GM23338 (cell line): ENCODE measurements around the gene GPR39. TPM values are rescaled to one million over a fixed set of nuclear protein-coding genes. Genes with fewer than 3 reads are reported as not detected.

Experiments used
- ATAC-seq: fragments of 200-7000 bp; cut with Tn5 transposase; 3 replicates; pipeline ENCODE4 v1.9.1; 2020
- DNase-seq: peaks from one replicate; pipeline ENCODE4 v3.0.0-alpha.2; 2015; ENCODE audit warnings: low spot score
- H2AFZ ChIP-seq: fragments of 200-600 bp; sonication (generic); 2 replicates; pipeline ENCODE4 v1.8.0; 2016; ENCODE audit warnings: antibody characterized with exemption, mild to moderate bottlenecking, moderate library complexity
- H3F3A ChIP-seq: fragments of 200-600 bp; sonication (generic); replicated peaks from 2 replicates; pipeline ENCODE4 v1.8.0; 2017; ENCODE audit warnings: antibody characterized with exemption, mixed run types, low read depth
- H3K27ac ChIP-seq: fragments of 200-600 bp; sonication (generic); 2 replicates; pipeline ENCODE4 v1.6.1; 2016; ENCODE audit warnings: low read depth
- H3K27me3 ChIP-seq: fragments of 200-600 bp; sonication (generic); 2 replicates; pipeline ENCODE4 v1.8.0; 2016; ENCODE audit warnings: mild to moderate bottlenecking, mixed run types, moderate library complexity; ENCODE audit not compliant: insufficient read depth
- H3K36me3 ChIP-seq: fragments of 200-600 bp; sonication (generic); 2 replicates; pipeline ENCODE4 v1.8.0; 2016; ENCODE audit warnings: mild to moderate bottlenecking; ENCODE audit not compliant: insufficient read depth
- H3K4me1 ChIP-seq: fragments of 200-600 bp; sonication (generic); 2 replicates; pipeline ENCODE4 v1.8.0; 2016; ENCODE audit warnings: mild to moderate bottlenecking, moderate library complexity; ENCODE audit not compliant: insufficient read depth
- H3K4me2 ChIP-seq: fragments of 200-600 bp; sonication (generic); 2 replicates; pipeline ENCODE4 v1.7.1; 2017; ENCODE audit warnings: mixed run types
- H3K4me3 ChIP-seq: fragments of 200-600 bp; sonication (generic); 2 replicates; pipeline ENCODE4 v1.6.1; 2016; ENCODE audit warnings: mixed run types
- H3K79me2 ChIP-seq: fragments of 200-600 bp; sonication (generic); replicated peaks from 2 replicates; pipeline ENCODE4 v1.8.0; 2017; ENCODE audit warnings: mild to moderate bottlenecking; ENCODE audit not compliant: insufficient read depth
- H3K9me2 ChIP-seq: fragments of 200-600 bp; sonication (generic); 2 replicates; pipeline ENCODE4 v1.8.0; 2017; ENCODE audit not compliant: insufficient read depth
- H4K20me1 ChIP-seq: fragments of 200-600 bp; sonication (generic); replicated peaks from 2 replicates; pipeline ENCODE4 v1.8.0; 2017; ENCODE audit warnings: mild to moderate bottlenecking; ENCODE audit not compliant: insufficient read depth
- H3K27ac Mint-ChIP-seq: 2 replicates; pipeline ENCODE4 v1.8.0; 2020; ENCODE audit warnings: inconsistent platforms, mild to moderate bottlenecking, moderate library complexity, mixed read lengths
- H3K27me3 Mint-ChIP-seq: 3 replicates; pipeline ENCODE4 v1.8.0; 2022; ENCODE audit warnings: low read depth, mild to moderate bottlenecking, moderate library complexity, mixed read lengths, inconsistent platforms; ENCODE audit not compliant: insufficient read depth, poor library complexity
- H3K36me3 Mint-ChIP-seq: 3 replicates; pipeline ENCODE4 v1.8.0; 2021; ENCODE audit warnings: low read depth, mild to moderate bottlenecking, inconsistent platforms, moderate library complexity, mixed read lengths
- H3K4me1 Mint-ChIP-seq: 3 replicates; pipeline ENCODE4 v1.8.0; 2020; ENCODE audit warnings: mild to moderate bottlenecking, inconsistent platforms, mixed read lengths
- H3K4me3 Mint-ChIP-seq: 3 replicates; pipeline ENCODE4 v1.8.0; 2021; ENCODE audit warnings: moderate library complexity, mild to moderate bottlenecking, inconsistent platforms, mixed read lengths
- H3K9me3 Mint-ChIP-seq: 3 replicates; pipeline ENCODE4 v1.8.0; 2020; ENCODE audit warnings: moderate library complexity, mild to moderate bottlenecking, inconsistent platforms, mixed read lengths
- CREB1 ChIP-seq: fragments of 250-450 bp; sonication (Bioruptor Pico); IDR thresholded peaks from 2 replicates; pipeline ENCODE4 v1.5.0; 2020; ENCODE audit warnings: low read depth, mild to moderate bottlenecking, moderate library complexity
- ETS1 ChIP-seq: IDR thresholded peaks from 2 replicates; pipeline ENCODE4 v1.6.1; 2016; ENCODE audit warnings: antibody characterized with exemption
- EZH2 ChIP-seq: fragments of 200-600 bp; sonication (generic); IDR thresholded peaks from one replicate; pipeline ENCODE4 v1.8.0; 2017; ENCODE audit warnings: antibody characterized with exemption, mild to moderate bottlenecking, low read depth; ENCODE audit not compliant: unreplicated experiment
- EZH2phosphoT487 ChIP-seq: fragments of 200-600 bp; sonication (generic); IDR thresholded peaks from one replicate; pipeline ENCODE4 v1.8.1; 2018; ENCODE audit warnings: antibody characterized with exemption; ENCODE audit not compliant: unreplicated experiment
- JUNB ChIP-seq: IDR thresholded peaks from one replicate; pipeline ENCODE4 v1.6.1; 2016; ENCODE audit warnings: antibody characterized with exemption; ENCODE audit not compliant: unreplicated experiment
- POLR2AphosphoS5 ChIP-seq: IDR thresholded peaks from 2 replicates; pipeline ENCODE4 v1.6.1; 2016; ENCODE audit warnings: antibody characterized with exemption, low read depth
- REST ChIP-seq: IDR thresholded peaks from one replicate; pipeline ENCODE4 v1.6.1; 2018; ENCODE audit warnings: antibody characterized with exemption; ENCODE audit not compliant: unreplicated experiment
- STAT1 ChIP-seq: IDR thresholded peaks from one replicate; pipeline ENCODE4 v1.6.1; 2016; ENCODE audit warnings: antibody characterized with exemption; ENCODE audit not compliant: unreplicated experiment
- ZNF462 ChIP-seq: fragments of 250-450 bp; sonication (Bioruptor Pico); IDR thresholded peaks from 2 replicates; pipeline ENCODE4 v1.5.0; 2020; ENCODE audit warnings: mild to moderate bottlenecking, moderate library complexity
- polyA plus RNA-seq: library from polyadenylated mRNA; unstranded; fragments of >200 nt; fragmentation: Nextera tagmentation; extraction: Ambion mirVana; gene quantifications from 2 replicates; pipeline ENCODE4 v1.2.1, GENCODE V29; 2016
- total RNA-seq: library from RNA; depleted of rRNA; stranded (reverse); fragments of >200 nt; shearing (Covaris generic); gene quantifications from 2 replicates; pipeline ENCODE4 v1.2.3, GENCODE V29; 2014

The GPR39 gene
- total and polyA plus RNA-seq, 2 experiments from 2014 or later = 0.55 to 1.9 TPM

- TF ChIP-seq REST (no peak), EZH2 (no peak), STAT1 (no peak)
These were observed 33.3 kb downstream of the GPR39 start (continued) for GRCh38 chr2:132449868-132450267.

GRCh38 chr2:132460781-132461180, 44.2 kb downstream of the GPR39 start:
- no peaks in the 10 kb centered on the region for H3K79me2 ChIP-seq
- H3K36me3 Mint-ChIP-seq = peaks cover 9% of the 10 kb centered on the region; the same call in 2 of the 3 replicates
- ATAC-seq (no peak), DNase-seq (no peak)
- H3K27me3 Mint-ChIP-seq = peaks cover 4% of the 10 kb centered on the region
- no peaks in the 10 kb centered on the region for H3F3A ChIP-seq
- no peaks in the 10 kb centered on the region for H3K4me1 ChIP-seq
- no peak overlapping the region for H3K4me3 Mint-ChIP-seq
- H2AFZ ChIP-seq = no peak overlapping the region
- no peaks in the 10 kb centered on the region for H3K36me3 ChIP-seq
- no peak overlapping the region for H3K27ac Mint-ChIP-seq
- peaks cover 62% of the 10 kb centered on the region for H3K9me3 Mint-ChIP-seq
- TF ChIP-seq EZH2 = no peak
- no peak for TF ChIP-seq JUNB
- no peaks in the 10 kb centered on the region for H4K20me1 ChIP-seq
- H3K9me2 ChIP-seq = peaks cover 8% of the 10 kb centered on the region; the same call in 1 of the 2 replicates
- H3K4me1 Mint-ChIP-seq = no peaks in the 10 kb centered on the region
- no peak overlapping the region for H3K4me3 ChIP-seq
- no peaks in the 10 kb centered on the region for H3K27me3 ChIP-seq
- no peak overlapping the region for H3K4me2 ChIP-seq
- no peak overlapping the region for H3K27ac ChIP-seq

- Mint-ChIP-seq H3K27me3 (peaks cover 4% of the 10 kb centered on the region), H3K36me3 (peaks cover 16% of the 10 kb centered on the region), H3K4me1 (no peaks in the 10 kb centered on the region), H3K4me3 (no peak overlapping the region), H3K27ac (no peak overlapping the region), H3K9me3 (peaks cover 59% of the 10 kb centered on the region)
- DNase-seq = no peak
- Histone ChIP-seq H3K4me1 (no peaks in the 10 kb centered on the region), H3K27me3 (no peaks in the 10 kb centered on the region), H4K20me1 (no peaks in the 10 kb centered on the region), H3K36me3 (no peaks in the 10 kb centered on the region; the same call in 1 of the 2 replicates), H3K9me2 (peaks cover 11% of the 10 kb centered on the region; the same call in 1 of the 2 replicates), H3F3A (no peaks in the 10 kb centered on the region), H2AFZ (no peak overlapping the region), H3K4me2 (no peak overlapping the region), H3K4me3 (no peak overlapping the region), H3K79me2 (no peaks in the 10 kb centered on the region), H3K27ac (no peak overlapping the region)
- ATAC-seq = no peak
- TF ChIP-seq ETS1 (no peak), CREB1 (no peak), ZNF462 (CRISPR knock-in tag) (no peak), POLR2AphosphoS5 (no peak), EZH2phosphoT487 (no peak)
These were observed 45.6 kb downstream of the GPR39 start for GRCh38 chr2:132462236-132462635.
